ENCODE measurements around the gene PCID2. TPM values are rescaled to one million over a fixed set of nuclear protein-coding genes. Genes with fewer than 3 reads are reported as not detected.

PCID2 gene
- total RNA-seq, 1 experiment from 2014 or later: 39.7 TPM

GRCh38 chr13:113220877-113221276 is 12.4 kb upstream of the PCID2 start:
- in situ Hi-C loops (cut with HindIII; ENCODE audit: low pct_unique_long_range_greater_than_20kb, low sequenced_read_pairs): no loop called here
- ChIA-PET POLR2A (no interaction called here), CTCF (no interaction called here)
- Histone ChIP-seq H3K36me3 (ENCODE audit: control insufficient read depth, insufficient read depth, low read length) (peaks cover 2% of the 10 kb centered on the region), H3K4me1 (ENCODE audit: control insufficient read depth, insufficient read depth, low read length) (peaks cover 14% of the 10 kb centered on the region), H3K27me3 (ENCODE audit: control insufficient read depth, insufficient read depth, low read length) (no peaks in the 10 kb centered on the region), H3K9me3 (ENCODE audit: control insufficient read depth, insufficient read depth, low read depth, low read length) (no peaks in the 10 kb centered on the region), H3K27ac (ENCODE audit: low read length) (no peak overlapping the region), H3K4me3 (ENCODE audit: low read depth in 2 of 2, low read length in 2 of 2) (no peak overlapping the region)
- no TSS peak for BruUV-seq (replicated peaks)
- intact Hi-C loops (cut with micrococcal nuclease; ENCODE audit: unreplicated experiment): no loop called here
- DNase-seq (ENCODE audit: low read depth, low spot score) (no peak), ATAC-seq (no peak)
- no peak for TF ChIP-seq SIN3A (IDR thresholded peaks at IDR 0.05; ENCODE audit: borderline replicate concordance, insufficient read depth, low read depth, low read length)
- no peak for TF ChIP-seq CTCF (IDR thresholded peaks at IDR 0.05)
- TF ChIP-seq TCF7L2 (IDR thresholded peaks at IDR 0.05; ENCODE audit: low read depth, low read length): no peak
- no peak for TF ChIP-seq REST (IDR thresholded peaks at IDR 0.05; ENCODE audit: insufficient read depth in 1 of 2, low read depth in 2 of 2, low read length in 1 of 2)
- TF ChIP-seq POLR2AphosphoS5 (IDR thresholded peaks at IDR 0.05; ENCODE audit: low read depth, low read length): no peak

GRCh38 chr13:113220141-113220598 is 11.7 kb upstream of the PCID2 start:
- DNase-seq (ENCODE audit: low read depth, low spot score): no peak
- no peak overlapping the region for H3K4me3 ChIP-seq (ENCODE audit: low read depth in 2 of 2, low read length in 2 of 2)
- no TSS peak for BruUV-seq (replicated peaks)
- peaks cover under 1% of the 10 kb centered on the region for H3K36me3 ChIP-seq (ENCODE audit: control insufficient read depth, insufficient read depth, low read length)
- intact Hi-C loops (cut with micrococcal nuclease; ENCODE audit: unreplicated experiment): no loop called here
- no peak overlapping the region for H3K27ac ChIP-seq (ENCODE audit: low read length)
- ChIA-PET POLR2A (no interaction called here), CTCF (no interaction called here)
- no peaks in the 10 kb centered on the region for H3K27me3 ChIP-seq (ENCODE audit: control insufficient read depth, insufficient read depth, low read length)
- ATAC-seq: no peak
- H3K9me3 ChIP-seq (ENCODE audit: control insufficient read depth, insufficient read depth, low read depth, low read length): no peaks in the 10 kb centered on the region
- in situ Hi-C loops (cut with HindIII; ENCODE audit: low pct_unique_long_range_greater_than_20kb, low sequenced_read_pairs): no loop called here
- TF ChIP-seq TCF7L2 (IDR thresholded peaks at IDR 0.05; ENCODE audit: low read depth, low read length): no peak
- no peak for TF ChIP-seq SIN3A (IDR thresholded peaks at IDR 0.05; ENCODE audit: borderline replicate concordance, insufficient read depth, low read depth, low read length)
- no peak for TF ChIP-seq CTCF (IDR thresholded peaks at IDR 0.05)
- no peak for TF ChIP-seq REST (IDR thresholded peaks at IDR 0.05; ENCODE audit: insufficient read depth in 1 of 2, low read depth in 2 of 2, low read length in 1 of 2)
- peaks cover 16% of the 10 kb centered on the region for H3K4me1 ChIP-seq (ENCODE audit: control insufficient read depth, insufficient read depth, low read length)
